ENCODE data around the gene ADAMTSL1.

DNA sequence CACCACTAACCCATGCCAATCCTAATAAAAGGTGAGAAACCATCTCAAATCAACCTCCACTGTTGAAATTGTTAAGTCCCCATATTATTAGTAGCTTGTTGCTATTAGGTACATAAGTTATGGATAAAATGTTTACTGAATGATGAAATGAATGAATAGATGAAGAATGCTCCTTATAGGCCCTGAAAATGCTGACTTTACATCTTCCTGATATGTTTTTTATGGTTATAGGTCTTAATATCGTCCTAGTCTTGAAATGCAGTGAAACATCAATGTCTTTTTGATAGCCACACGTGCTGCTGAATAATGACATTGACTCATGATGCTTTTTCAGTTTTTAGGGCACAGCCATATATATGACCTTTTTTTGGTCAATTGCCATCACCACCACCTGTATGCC is 281.3 kb downstream of the ADAMTSL1 start:
- TF ChIP-seq, protein P1, sequence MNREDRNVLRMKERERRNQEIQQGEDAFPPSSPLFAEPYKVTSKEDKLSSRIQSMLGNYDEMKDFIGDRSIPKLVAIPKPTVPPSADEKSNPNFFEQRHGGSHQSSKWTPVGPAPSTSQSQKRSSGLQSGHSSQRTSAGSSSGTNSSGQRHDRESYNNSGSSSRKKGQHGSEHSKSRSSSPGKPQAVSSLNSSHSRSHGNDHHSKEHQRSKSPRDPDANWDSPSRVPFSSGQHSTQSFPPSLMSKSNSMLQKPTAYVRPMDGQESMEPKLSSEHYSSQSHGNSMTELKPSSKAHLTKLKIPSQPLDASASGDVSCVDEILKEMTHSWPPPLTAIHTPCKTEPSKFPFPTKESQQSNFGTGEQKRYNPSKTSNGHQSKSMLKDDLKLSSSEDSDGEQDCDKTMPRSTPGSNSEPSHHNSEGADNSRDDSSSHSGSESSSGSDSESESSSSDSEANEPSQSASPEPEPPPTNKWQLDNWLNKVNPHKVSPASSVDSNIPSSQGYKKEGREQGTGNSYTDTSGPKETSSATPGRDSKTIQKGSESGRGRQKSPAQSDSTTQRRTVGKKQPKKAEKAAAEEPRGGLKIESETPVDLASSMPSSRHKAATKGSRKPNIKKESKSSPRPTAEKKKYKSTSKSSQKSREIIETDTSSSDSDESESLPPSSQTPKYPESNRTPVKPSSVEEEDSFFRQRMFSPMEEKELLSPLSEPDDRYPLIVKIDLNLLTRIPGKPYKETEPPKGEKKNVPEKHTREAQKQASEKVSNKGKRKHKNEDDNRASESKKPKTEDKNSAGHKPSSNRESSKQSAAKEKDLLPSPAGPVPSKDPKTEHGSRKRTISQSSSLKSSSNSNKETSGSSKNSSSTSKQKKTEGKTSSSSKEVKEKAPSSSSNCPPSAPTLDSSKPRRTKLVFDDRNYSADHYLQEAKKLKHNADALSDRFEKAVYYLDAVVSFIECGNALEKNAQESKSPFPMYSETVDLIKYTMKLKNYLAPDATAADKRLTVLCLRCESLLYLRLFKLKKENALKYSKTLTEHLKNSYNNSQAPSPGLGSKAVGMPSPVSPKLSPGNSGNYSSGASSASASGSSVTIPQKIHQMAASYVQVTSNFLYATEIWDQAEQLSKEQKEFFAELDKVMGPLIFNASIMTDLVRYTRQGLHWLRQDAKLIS (CRISPR knock-in tag; IDR thresholded peaks at IDR 0.05; ENCODE audit: borderline replicate concordance) = no peak
- TF ChIP-seq ZBTB21 (CRISPR knock-in tag; IDR thresholded peaks at IDR 0.05; ENCODE audit: borderline replicate concordance) (no peak), NFE2L1 (CRISPR knock-in tag; IDR thresholded peaks at IDR 0.05) (no peak), RORB (CRISPR knock-in tag; IDR thresholded peaks at IDR 0.05) (no peak), TEAD1 (CRISPR knock-in tag; IDR thresholded peaks at IDR 0.05) (no peak), ESRRA (CRISPR knock-in tag; IDR thresholded peaks at IDR 0.05; ENCODE audit: borderline replicate concordance) (no peak), FOXJ3 (CRISPR knock-in tag; IDR thresholded peaks at IDR 0.05; ENCODE audit: borderline replicate concordance) (no peak), GABPB1 (CRISPR knock-in tag; IDR thresholded peaks at IDR 0.05) (no peak), TEAD4 (CRISPR knock-in tag; IDR thresholded peaks at IDR 0.05) (no peak), ELF4 (CRISPR knock-in tag; IDR thresholded peaks at IDR 0.05; ENCODE audit: low read depth) (no peak)
- TF ChIP-seq, protein P2, sequence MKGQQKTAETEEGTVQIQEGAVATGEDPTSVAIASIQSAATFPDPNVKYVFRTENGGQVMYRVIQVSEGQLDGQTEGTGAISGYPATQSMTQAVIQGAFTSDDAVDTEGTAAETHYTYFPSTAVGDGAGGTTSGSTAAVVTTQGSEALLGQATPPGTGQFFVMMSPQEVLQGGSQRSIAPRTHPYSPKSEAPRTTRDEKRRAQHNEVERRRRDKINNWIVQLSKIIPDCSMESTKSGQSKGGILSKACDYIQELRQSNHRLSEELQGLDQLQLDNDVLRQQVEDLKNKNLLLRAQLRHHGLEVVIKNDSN (CRISPR knock-in tag; IDR thresholded peaks at IDR 0.05) = no peak
- TF ChIP-seq, protein P3, sequence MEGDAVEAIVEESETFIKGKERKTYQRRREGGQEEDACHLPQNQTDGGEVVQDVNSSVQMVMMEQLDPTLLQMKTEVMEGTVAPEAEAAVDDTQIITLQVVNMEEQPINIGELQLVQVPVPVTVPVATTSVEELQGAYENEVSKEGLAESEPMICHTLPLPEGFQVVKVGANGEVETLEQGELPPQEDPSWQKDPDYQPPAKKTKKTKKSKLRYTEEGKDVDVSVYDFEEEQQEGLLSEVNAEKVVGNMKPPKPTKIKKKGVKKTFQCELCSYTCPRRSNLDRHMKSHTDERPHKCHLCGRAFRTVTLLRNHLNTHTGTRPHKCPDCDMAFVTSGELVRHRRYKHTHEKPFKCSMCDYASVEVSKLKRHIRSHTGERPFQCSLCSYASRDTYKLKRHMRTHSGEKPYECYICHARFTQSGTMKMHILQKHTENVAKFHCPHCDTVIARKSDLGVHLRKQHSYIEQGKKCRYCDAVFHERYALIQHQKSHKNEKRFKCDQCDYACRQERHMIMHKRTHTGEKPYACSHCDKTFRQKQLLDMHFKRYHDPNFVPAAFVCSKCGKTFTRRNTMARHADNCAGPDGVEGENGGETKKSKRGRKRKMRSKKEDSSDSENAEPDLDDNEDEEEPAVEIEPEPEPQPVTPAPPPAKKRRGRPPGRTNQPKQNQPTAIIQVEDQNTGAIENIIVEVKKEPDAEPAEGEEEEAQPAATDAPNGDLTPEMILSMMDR (IDR thresholded peaks at IDR 0.05) = no peak
- TF ChIP-seq, protein P4, sequence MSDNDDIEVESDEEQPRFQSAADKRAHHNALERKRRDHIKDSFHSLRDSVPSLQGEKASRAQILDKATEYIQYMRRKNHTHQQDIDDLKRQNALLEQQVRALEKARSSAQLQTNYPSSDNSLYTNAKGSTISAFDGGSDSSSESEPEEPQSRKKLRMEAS (CRISPR knock-in tag; IDR thresholded peaks at IDR 0.05) = no peak
